Globus pallidus (tissue), 1 donor: Measurements from ENCODE around the gene CACNA1H.

Source experiments
- DNase-seq: peaks from one replicate; pipeline ENCODE4 v3.0.0-alpha.2; 2015; ENCODE audit warnings: low spot score

Gene CACNA1H

DNA sequence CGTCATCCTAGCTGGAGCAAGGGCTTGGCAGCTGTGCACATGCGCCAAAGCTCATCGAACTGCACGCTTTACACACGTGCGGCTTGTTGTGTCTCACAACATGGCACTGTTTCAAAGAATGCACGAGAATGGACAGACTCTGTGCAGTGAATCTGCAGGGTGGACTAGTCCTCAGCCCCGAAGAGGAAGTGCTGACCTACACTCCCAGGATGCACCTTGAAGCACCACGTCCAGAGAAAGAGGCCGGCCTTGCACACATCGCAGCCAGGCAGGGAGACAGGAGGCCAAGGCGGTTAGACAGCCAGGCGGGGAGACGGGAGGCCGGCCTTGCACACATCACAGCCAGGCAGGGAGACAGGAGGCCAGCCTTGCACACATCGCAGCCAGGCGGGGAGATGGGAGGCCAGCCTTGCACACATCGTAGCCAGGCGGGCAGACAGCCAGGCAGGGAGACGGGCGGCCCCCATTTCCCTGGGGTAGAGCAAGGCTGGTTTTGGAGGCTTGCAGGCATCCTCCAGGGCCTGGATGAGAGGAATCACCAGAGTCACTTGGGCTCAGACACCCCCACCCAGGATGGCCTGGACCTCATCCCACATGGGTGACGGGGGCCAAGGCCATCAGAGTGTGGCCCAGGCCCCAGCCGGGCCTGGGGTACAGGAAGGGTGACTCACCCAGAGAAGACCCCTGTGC lies 9.0 kb upstream of the CACNA1H start:
- no peak for DNase-seq

DNA sequence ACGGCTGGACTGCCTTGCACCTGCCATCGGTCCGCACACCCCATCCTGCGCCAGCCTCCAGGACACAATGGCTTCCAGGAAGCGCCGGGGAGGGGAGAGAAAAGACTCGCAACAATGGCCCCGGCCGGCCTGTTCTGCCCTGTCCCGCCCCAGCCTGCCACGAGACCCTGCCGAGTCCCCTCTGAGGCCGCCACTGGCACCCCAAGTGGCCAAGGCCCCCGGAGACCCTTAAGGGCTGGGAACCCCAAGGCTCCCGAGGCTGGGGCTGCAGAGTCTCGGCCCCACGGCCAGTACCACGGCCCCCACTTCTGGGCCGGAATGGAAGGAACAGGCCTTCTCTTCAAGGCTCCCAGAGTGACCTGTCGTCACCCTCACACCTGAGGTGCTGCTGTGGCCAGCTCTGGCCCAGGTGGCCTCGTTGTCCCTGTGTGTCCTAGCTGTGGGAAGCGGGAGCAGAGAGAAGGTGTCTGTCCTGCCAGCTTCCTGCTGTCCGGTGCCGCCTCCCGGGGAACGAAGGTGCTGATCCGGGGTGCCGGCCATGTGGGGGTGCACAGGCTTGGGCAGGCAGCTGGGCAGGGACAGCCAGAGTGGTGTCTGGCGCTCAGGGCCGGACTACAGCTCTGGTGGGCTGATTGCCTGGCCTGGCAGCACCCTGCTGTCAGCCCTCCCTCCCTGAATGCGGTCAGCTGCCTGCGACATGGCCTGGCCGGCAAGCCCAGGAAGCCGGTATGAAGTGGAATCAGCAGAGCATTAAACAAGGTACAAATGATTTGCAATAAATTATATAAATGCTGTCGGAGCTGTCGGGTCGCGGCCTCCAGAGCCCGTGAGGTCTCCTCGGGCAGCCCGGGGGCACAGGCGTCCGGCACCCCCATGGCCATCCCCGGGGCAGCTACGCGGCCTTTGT lies 8.2 kb upstream of the CACNA1H start:
- DNase-seq = no peak

DNA sequence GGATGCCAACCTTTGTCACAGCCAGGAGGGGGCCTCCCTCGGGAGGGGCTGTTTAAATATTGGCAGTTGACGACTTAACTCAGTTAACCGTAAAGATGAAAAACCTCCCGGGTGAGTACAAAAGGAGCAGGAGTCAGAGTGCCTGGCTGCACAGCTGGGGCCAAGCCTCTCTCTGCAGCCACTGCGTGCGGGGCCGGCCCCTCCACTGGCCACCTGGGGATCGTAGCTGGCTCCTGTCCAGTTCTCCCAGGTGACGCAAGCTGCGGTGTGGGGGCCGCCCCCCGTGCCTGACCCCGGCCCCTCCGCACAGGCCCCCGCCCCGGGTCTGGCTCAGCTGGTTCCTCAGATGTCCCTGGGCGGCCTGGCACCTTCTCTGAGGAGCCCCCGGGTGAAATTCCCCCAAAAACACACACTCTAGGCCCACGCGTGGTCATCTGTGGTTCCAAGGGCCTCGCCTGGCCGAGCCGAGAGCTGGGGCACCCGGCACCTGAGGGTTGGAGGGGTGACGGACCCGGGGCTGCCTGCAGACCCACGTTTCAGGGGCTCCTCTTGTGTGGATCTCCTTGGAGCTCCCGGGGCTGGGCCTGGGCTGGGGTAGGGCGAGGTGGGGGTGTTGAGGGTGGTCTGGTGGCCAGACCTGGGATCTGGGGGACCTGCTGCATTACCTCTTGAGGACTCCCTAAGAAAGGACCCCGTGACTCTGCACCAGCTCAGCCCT lies 7.4 kb upstream of the CACNA1H start:
- DNase-seq = no peak

DNA sequence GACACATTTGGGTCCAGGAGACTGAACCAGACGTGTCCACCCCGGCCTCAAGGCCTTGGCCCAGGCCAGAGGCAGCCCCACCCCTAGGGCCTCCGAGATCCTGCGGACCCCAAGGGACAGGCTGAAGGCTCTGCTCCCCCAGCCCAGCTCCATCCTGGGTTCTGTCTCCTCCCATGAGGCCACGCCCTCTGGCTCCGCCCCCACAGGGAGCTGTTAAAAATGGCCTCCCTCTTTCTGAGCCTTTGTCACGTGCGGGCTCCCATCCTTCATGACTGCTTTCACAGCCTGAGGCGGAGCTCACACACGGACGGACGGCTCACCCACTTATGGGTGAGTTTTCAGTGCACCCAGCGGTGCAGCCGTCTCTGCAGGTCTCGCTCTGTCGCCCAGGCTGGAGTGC lies 6.5 kb upstream of the CACNA1H start:
- no peak for DNase-seq

DNA sequence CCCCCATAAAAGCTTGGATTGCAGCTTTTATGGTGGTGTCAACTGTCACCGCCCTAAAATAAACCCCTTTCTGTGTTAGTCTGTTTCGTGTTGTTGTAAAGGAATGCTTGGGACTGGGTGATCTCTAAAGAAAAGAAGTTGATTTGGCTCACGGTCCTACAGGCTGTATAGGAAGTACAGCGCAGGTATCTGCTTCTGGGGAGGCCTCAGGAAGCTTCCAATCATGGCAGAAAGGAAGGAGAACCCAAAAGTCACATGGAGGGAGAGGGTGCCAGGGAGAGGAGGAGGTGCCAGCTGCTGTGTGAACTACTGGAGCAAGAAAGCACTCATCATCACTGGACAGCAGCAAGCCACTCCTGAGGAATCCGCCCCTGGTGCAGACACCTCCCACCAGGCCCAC lies 5.9 kb upstream of the CACNA1H start:
- DNase-seq = no peak

DNA sequence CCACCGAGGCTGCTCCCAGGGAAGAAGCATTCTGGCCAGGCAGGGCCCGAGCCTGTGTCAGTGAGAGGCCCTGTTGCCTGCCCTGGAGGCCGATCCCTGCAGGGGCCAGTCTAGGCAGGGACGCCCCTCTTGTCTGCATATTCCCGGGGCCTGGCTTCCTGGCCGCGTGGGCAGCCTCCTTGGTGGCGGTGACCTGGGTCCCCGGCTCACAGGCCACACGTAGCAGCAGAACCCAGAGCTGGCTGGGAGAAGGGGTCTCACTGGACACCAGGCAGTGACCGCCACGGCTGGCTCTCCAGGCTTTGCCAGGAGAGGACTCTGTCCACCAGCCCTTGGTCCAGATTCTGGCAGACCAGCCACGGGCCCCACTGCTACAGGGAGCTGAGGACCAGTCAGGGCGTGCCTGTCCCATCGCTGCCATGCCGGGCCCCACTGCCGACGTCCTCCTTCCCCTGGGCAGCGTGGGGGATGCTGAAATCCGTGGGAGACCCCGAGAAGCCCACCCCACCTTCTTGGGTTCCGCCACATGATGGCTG lies 3.7 kb upstream of the CACNA1H start:
- no peak for DNase-seq

DNA sequence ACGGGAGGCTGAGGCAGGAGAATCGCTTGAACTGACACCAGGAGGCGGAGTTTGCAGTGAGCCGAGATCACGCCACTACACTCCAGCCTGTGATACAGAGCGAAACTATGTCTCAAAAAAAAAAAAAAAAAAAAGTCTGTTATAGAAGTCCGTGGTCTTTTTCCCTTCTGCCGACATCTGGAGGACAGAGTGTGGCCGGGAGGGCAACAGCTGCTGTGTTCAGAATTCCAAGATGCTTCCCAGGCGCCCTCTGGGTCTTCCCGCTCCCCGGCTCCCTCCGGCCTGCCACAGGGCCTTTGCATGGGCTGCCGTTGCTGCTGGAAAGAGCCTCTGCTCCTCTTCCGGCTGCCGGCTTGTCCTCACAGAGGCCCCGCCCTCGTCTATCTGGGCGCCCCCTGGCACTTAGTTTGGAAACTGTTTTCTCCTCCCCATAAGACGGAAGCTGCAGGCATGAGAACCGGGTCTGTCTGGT lies 2.4 kb upstream of the CACNA1H start:
- DNase-seq = no peak

DNA sequence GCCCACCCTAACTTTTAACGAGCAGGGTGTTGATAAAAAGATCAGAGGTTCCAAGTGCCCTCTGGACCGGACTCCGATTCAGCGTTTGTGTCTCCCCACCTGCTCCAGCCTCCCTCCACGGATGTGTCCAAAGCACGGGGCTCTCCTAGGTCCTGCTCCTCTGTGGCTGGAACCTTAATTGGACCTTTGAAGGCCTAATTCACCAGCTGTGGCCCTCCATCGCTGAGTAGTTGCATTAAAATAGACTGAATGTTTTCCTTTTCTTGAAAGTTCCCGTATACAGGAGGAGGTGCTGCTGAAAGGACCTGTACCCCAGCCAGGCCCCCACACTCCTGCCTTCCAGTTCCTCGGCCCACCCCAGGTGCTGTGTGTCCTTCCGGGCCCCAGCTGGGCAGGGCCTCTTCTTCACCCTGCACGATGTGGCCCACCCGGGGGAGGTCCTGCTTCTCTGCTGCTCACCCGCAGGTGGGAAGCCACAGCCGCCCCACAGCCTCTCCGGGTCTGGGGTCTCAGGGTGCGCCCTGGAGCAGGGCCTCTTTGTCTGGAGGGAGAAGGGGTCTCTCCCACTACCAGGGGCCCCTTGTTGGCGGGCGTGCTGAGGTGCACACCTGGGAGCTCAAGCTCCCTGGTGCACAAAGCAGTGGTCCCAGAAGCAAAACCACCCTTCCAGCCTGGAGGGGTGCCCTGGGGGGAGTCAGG lies 1.3 kb upstream of the CACNA1H start:
- DNase-seq = no peak

DNA sequence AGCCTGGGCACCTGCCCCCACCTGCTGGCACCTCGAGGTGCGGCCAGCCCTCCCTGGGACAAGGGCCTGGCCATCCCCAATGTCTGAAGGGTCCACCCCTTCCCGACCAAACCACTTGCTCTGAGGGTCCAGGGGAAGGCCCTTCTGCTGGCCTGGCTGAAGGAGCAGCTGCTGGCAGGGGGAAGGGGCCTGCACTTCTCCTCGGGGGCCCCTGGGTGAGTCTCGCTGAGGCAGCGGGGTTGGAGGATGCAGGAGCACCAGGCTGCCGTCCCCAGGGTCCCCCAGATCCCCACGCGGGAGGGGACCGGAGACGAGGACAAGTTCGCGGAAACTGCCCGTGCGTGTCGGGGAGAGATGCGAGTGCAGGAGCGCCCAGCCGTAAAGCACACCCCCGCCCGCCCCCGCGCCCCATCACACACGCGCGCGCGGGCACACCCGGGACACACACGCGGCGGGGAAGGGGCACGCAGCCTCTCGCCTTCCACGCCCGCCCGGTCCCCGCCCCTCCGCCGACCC lies 725 bp upstream of the CACNA1H start:
- DNase-seq = no peak

DNA sequence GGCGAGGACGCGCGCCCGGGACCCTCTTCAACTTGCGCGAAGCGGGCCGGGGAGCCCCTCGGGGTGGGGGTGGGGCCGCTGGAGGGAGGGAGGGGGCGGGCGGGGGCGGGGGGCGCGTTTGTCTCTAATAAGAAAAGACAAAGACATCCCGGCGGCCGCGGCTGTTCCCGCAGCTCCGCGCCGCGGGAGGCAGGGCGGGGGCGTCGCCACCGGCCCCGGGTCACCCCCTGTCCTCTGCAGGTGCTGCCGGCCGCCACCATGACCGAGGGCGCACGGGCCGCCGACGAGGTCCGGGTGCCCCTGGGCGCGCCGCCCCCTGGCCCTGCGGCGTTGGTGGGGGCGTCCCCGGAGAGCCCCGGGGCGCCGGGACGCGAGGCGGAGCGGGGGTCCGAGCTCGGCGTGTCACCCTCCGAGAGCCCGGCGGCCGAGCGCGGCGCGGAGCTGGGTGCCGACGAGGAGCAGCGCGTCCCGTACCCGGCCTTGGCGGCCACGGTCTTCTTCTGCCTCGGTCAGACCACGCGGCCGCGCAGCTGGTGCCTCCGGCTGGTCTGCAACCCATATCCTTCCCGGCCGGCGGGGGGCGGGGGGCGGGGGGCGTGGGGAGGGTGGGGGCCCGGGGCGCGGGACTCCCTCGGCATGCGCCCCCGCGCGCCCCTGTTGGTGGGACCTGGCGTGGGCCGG lies 714 bp downstream of the CACNA1H start:
- DNase-seq = no peak

DNA sequence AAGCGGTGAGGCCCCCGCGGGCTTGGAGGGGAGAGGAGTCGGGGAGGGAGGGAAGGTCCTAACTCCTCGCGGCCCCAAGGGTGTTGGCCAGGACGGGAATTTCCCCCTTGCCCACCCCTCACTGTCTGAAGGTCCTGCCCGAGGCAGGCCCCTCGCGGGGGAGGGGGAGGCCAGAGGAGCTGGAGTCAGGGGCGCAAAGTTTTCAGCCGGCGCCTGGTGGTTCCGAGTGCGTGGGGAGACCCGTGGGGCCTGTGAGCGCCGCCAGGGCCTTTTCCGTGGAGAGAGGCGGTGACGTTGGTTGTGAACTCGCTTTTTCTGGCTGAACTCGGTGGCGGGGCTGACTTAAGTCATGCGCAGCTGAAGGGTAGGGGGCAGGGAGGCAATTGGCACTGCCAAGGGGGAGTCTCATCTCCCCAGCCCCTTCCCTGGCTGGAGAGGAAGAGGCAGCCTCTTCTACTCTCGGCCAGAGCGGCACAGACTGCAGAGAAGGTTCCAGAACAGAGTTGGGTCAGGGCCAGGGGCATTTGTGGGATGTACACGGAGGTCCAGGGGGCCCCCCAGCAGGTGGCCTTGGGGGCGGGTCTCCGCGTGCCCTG lies 1.5 kb downstream of the CACNA1H start:
- no peak for DNase-seq

DNA sequence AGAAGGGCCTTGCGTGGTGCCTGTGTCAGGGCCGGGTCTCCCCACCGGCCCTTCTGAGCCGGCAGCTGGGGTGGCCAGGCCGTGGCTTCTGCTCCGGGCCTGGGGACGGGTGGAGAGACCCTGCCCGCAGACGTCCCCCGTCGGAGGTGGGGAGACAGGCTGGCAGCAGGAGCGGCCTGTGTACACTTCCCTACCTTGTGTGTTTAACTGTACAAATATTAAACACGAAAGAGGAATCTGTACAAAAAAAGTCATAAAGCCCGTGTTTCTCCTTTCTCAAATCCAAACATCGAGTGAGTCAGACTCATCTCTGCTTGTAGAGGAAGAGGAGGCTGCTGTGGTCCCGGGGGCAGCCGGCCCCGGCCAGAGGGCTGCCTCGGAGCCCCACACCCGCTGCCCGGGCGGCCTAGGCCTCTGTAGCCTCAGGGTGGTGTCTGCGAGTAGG lies 2.0 kb downstream of the CACNA1H start:
- no peak for DNase-seq

DNA sequence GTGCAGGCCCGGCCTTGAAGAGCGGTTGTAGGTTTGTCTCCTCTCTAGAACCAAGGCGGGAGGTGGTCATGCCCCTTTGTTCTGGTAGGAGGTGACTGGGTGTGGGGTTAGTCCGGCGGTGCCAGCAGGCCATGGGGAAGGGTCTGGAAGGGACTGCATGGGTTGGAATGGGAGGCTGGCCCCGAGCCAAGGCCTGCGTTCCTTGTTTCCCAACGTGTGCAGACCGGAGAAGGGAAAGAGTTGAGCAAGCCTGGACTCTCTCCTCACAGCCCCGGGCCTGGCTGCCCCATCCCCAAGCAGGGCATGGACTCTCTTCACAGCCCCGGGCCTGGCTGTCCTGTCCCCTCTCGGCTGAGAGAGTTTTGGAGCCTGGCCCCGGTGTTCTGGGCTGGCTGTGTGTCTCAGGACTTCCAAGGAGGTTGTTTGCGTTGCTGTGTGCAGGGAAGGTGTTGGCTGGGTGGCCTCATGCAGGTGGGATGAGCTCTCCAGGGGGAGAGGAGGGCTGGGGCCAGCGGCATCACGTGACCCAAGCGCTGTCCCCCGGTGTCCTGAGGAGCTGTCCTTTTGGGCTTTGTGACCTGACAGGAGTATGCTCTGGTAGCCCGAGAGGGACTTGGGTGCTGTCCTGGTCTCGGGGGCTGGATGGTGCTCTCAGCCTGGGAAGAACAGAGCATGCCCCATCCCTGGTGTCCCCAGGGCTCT lies 2.6 kb downstream of the CACNA1H start:
- no peak for DNase-seq

DNA sequence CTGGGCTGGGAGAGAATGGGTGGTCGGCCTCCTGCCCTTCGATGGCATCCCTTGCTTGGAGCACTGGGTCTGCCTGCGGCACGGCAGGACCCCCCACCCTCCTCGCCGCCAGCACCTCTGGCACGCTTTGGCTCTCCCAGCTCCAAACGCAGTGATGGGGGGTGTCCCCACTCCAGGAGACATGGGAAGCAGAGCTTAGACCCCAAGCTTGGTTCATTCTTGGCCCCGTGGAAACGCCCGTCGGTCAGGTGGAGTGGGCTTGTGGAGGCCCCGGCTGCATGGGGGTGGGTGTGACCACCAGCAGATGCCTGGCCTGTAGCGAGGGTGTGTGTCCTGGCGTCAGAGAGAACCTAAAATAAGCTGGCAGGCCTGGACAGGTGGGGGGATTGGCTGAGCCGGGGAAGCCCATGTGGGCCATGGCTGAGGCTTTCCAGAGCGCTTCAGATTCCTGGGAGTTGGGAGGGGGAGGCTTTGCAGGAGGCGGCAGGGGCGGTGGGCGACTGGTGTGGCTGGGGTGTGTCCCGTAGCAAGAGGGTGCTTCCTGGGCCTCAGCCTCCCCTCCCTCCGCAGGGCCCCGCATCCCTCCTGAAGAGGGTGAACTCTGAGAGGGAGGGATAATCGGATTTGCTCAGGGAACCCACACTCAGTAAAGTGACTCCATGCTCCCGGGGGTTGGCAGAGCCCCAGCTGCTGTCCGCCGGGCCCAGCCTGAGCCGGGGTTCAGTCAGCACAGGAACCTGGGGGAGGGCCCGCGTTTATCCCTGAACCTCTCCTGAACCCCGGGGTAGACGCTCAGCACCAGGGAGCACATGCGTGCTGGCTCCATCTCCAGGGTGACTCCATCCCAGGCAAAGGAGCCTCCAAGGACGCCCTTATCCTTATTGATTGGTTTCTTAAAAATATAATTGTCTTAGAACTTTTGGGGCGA lies 3.4 kb downstream of the CACNA1H start:
- no peak for DNase-seq

DNA sequence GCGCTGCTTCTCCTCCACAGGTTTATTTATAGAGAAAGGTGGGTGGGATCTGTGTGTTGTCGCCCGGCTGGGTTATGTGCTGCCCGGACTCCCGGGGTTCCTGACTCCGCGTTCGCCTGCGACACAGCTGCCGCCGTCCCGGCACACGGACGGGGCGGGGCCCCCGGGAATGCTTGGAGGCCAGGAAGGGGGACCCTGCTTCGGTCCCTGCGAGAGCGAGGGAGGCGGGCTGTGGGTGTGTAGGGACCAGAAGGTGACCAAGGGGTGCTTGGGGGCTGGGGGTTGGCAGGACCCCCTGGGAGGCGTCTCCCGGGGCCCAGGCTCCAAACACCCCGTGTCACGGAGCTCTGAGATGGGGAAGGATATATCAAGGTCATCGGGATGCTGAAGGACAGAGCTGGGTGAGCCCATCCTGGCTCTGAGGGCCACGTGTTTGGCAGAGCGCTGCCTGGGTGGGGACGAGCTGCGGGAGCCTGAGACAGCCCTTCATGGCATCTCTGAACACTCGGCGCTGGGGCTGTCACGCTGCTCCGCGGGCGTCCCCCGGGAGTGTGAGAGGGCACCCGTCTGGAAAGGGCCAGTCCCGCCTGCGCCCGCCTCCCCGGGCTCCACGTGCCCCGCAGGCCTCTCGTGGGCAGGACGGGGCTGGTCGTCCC lies 4.2 kb downstream of the CACNA1H start:
- DNase-seq = no peak

DNA sequence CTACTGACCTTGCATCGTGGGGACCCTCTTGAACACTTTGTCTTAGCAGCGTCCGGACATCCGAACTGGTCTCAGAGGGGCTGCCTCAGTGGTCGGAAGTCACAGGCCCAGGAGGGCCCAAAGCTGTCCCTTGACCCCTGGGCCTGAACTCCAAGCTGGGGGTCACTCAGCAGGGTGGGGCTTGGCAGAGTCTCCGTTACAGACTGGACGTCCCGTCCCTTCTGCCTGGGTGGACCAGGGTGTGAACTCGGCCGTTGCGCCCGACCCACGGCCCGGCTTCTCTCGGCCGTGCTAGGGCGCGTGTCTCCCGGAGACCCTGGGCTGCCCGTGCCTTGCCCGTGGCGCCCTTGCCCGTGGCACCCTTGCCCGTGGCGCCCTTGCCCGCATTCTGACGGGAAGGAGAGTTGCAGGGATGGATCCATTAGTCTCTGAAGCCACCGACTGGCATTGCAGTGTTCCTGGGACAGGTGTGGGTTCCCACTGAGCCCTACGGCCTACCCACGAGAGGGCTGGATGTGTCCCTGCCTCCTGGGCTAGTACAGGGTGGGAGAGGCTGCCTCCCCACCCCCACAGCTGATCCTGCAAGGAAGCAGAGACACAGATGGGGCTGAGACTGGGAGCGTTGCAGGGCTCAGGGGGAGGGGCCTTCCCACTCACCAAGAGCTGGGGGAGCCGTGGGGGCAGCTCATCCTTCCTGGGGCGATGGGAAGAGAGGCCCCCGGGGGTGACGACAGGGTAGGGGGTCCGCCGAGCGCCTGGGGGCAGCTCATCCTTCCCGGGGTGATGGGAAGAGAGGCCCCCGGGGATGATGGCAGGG lies 4.9 kb downstream of the CACNA1H start:
- DNase-seq = no peak
